Testis (tissue), 3 donors: ENCODE measurements around the gene MKNK1. TPM values are rescaled to one million over a fixed set of nuclear protein-coding genes. Genes with fewer than 3 reads are reported as not detected.

Experiments
- DNase-seq: peaks from one replicate; pipeline ENCODE4 v3.0.0-alpha.2; 2019
- H3K27ac ChIP-seq, 2 donors: fragments of 200-600 bp; sonication (generic); one replicate each; pipeline ENCODE4 v1.5.1; 2019
- H3K27me3 ChIP-seq: fragments of 200-600 bp; sonication (generic); one replicate; pipeline ENCODE4 v1.5.1; 2019
- H3K36me3 ChIP-seq: fragments of 200-600 bp; sonication (generic); one replicate; pipeline ENCODE4 v1.5.1; 2017; ENCODE audit warnings: low read depth; ENCODE audit errors: missing control alignments
- H3K4me1 ChIP-seq: fragments of 200-600 bp; sonication (generic); one replicate; pipeline ENCODE4 v1.5.1; 2019
- H3K4me3 ChIP-seq, 2 donors: fragments of 200-600 bp; sonication (generic); one replicate each; pipeline ENCODE4 v1.5.1; 2017 to 2019
- H3K9me3 ChIP-seq: fragments of 200-600 bp; sonication (generic); one replicate; pipeline ENCODE4 v1.5.1; 2017
- POLR2A ChIP-seq: fragments of 450-650 bp; IDR thresholded peaks from one replicate; pipeline ENCODE4 v1.6.1; 2017; ENCODE audit warnings: antibody characterized with exemption, mild to moderate bottlenecking, moderate library complexity
- WGBS, 2 donors: methylation state at CpG; one replicate each; pipeline ENCODE4 v1.1.5; 2018; 5-methylcytosine and 5-hydroxymethylcytosine counted together
- intact Hi-C: fragments of 100-400 bp; cut with DNase I; formaldehyde crosslinking; loops from one replicate; pipeline ENCODE4 v1.15.1; 2023; ENCODE audit warnings: low total_unique reads
- polyA plus RNA-seq: library from polyadenylated mRNA; stranded (reverse); fragments of 350-450 nt; fragmentation: Illumina TruSeq; extraction: RNeasy Lipid Tissue Mini Kit (QIAGEN cat#74804); gene quantifications from one replicate; pipeline ENCODE4 v1.2.3, GENCODE V29; 2014; ENCODE audit warnings: low read depth, low replicate concordance; ENCODE audit not compliant: insufficient read depth
- total RNA-seq, 2 donors: library from RNA; depleted of rRNA; stranded (reverse); fragments of >200 nt; gene quantifications; one replicate each; pipeline ENCODE4 v1.2.3, GENCODE V29; 2016
- TF ChIP-seq, protein P1 (sequence below), 3 experiments: fragments of 450-650 bp in 2 of 3; fragments of 200-600 bp in 1 of 3; sonication (generic) in 1 of 3; IDR thresholded peaks; one replicate each; pipeline ENCODE4 v1.5.1; 2016 to 2019; ENCODE audit warnings: antibody characterized with exemption in 3 of 3, mild to moderate bottlenecking in 2 of 3, moderate library complexity in 1 of 3

Gene MKNK1
- total and polyA plus RNA-seq, 3 donors from 2014 or later: 30.7 to 55.7 (median 54.6) TPM

- Histone ChIP-seq H3K4me1 (peaks cover 11% of the 10 kb centered on the region), H3K27ac (no peak overlapping the region), H3K9me3 (no peaks in the 10 kb centered on the region), H3K36me3 (no peaks in the 10 kb centered on the region), H3K4me3 (no peak overlapping the region), H3K27me3 (no peaks in the 10 kb centered on the region)
- no peak for DNase-seq
- TF ChIP-seq, protein P1, sequence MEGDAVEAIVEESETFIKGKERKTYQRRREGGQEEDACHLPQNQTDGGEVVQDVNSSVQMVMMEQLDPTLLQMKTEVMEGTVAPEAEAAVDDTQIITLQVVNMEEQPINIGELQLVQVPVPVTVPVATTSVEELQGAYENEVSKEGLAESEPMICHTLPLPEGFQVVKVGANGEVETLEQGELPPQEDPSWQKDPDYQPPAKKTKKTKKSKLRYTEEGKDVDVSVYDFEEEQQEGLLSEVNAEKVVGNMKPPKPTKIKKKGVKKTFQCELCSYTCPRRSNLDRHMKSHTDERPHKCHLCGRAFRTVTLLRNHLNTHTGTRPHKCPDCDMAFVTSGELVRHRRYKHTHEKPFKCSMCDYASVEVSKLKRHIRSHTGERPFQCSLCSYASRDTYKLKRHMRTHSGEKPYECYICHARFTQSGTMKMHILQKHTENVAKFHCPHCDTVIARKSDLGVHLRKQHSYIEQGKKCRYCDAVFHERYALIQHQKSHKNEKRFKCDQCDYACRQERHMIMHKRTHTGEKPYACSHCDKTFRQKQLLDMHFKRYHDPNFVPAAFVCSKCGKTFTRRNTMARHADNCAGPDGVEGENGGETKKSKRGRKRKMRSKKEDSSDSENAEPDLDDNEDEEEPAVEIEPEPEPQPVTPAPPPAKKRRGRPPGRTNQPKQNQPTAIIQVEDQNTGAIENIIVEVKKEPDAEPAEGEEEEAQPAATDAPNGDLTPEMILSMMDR (IDR thresholded peaks at IDR 0.05): no peak
- no peak for TF ChIP-seq POLR2A
- intact Hi-C loops: no loop called here
- WGBS, 2 donors: 56 to 83% methylated on average over 7 of the region's 7 CpGs
Observed at GRCh38 chr1:46582972-46583371, 21.1 kb downstream of the MKNK1 start.

DNA sequence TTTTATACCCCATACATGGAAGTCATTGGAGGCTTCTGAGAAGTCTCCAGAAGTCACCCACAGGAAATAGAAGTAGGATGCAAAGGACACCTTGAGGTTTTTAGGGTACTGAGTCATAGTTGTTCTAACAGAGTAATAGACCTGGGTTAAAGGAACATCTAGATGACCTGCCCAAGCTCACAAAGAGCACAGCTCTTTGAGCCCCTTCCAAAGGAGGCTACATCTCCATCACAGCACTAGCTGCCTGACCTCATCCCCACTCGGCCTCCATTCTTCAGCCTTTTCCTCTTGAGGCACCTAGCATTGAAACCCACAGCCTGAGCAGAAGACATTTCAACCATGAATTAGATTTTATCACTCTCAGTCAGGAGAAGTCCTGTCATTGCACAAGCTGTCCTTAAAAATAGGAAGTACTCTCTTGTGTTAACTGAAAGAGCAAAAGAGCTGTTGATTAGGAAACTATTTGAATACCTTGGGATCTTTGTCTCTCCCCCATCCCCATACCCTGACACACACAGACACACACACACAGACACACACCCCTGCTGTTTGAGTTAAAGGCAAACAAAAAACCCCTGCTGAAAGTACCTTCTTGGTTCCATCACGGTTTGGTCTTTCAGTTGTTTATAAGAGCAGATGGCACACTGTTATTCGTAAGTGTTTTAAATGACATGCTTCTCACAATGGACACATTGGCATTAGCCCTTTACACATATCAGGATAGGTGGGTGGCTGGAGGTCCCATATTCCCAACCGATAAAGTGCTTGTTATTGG, 22.2 kb downstream of the MKNK1 start:
- no peaks in the 10 kb centered on the region for H3K27me3 ChIP-seq

DNA sequence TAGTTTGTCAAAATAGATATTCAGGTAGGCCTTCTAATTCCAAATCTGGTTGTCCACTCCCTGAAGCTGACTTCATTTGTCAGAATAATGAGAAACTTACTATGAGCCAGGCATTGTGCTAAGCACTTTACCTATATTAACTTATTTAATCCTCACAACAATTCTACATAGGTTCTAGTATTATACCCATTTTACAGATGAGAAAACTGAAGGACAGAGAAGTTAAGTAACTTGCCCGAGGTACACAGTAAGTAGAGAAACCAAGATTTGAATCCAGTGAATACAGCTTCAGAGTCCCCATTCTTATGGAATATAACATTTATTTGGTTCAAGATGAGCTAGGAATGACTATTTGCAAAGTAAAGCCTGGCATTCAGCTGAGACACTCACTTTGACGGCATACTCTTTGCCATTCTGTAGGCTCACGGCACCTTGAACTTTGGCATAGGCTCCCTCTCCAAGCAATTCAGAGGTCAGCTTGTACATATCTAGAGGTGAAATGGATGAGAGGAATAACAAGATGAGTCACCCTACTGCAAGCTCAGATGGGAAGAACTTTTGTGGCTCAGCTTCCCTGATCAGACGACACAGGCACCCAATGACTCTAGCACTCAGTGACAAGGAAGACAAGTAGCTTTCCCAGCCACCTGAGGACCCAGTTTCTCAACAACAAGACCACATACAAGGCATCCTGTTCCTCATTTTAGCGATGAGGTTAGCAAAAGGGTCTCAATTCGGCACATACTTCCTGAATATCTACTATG, 23.7 kb downstream of the MKNK1 start:
- Histone ChIP-seq H3K27ac (no peak overlapping the region), H3K4me1 (no peaks in the 10 kb centered on the region), H3K9me3 (no peaks in the 10 kb centered on the region), H3K36me3 (no peaks in the 10 kb centered on the region), H3K4me3 (no peak overlapping the region), H3K27me3 (no peaks in the 10 kb centered on the region)
- TF ChIP-seq, protein P1 (IDR thresholded peaks at IDR 0.05): no peak
- TF ChIP-seq POLR2A: no peak
- intact Hi-C loops: no loop called here
- DNase-seq: no peak
- WGBS, 2 donors: 92 to 94% methylated on average over 6 of the region's 6 CpGs

More for the DNA sequence above, 22.2 kb downstream of the MKNK1 start:
- peaks cover 11% of the 10 kb centered on the region for H3K4me1 ChIP-seq
- TF ChIP-seq POLR2A: no peak
- TF ChIP-seq, protein P1 (IDR thresholded peaks at IDR 0.05): no peak
- H3K27ac ChIP-seq: no peak overlapping the region
- intact Hi-C loops: no loop called here
- no peaks in the 10 kb centered on the region for H3K9me3 ChIP-seq
- 83% methylated on average over 4 of the region's 4 CpGs for WGBS, 2 donors
- DNase-seq: no peak
- H3K4me3 ChIP-seq: no peak overlapping the region
- no peaks in the 10 kb centered on the region for H3K36me3 ChIP-seq

DNA sequence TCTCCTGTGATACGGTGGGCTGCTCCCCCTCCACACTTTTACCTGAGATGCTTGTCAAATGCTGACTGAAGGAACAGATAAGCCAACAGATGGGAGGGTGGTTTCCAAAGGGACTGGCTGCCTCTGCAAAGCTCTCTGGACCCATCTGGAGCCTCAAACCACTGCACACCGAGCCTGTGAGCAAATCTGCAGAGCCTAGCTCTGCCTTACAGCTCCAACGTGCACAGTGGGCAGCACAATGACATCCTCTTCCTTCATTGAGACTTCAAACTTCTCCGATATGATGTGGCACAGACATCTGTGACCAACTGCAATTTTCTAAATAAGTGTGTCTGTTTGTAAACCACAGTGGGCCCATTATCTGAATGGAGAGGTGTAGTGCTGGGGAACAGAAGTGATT, 26.4 kb downstream of the MKNK1 start:
- H3K4me1 ChIP-seq: no peaks in the 10 kb centered on the region
- H3K27ac ChIP-seq: no peak overlapping the region
- no peak overlapping the region for H3K4me3 ChIP-seq
- H3K36me3 ChIP-seq: no peaks in the 10 kb centered on the region
- intact Hi-C loops: no loop called here
- no peaks in the 10 kb centered on the region for H3K27me3 ChIP-seq
- TF ChIP-seq, protein P1 (IDR thresholded peaks at IDR 0.05): no peak
- TF ChIP-seq POLR2A: no peak
- H3K9me3 ChIP-seq: no peaks in the 10 kb centered on the region
- WGBS, 2 donors: 93 to 94% methylated on average over 4 of the region's 4 CpGs
- no peak for DNase-seq
